Measurements from ENCODE around the gene CAPN3.

The CAPN3 gene

DNA sequence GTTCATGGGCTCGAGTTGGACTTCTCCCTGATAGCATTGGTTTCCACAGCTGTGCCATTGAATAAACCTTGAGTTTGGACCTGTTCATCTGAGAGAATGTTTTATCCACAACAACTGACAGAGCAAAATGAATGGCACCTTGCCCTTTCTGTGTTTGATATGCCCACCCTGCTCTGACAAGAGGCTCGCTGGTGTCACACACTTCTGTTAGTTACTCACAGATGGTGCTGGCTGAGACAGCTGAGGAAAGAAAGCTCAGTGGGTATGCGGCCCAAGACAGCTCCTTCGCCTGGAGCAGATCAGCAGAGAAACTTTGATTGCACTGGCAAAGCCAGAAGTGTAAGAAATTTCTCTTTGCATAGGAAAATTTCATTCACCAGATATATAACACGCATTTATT is 2.5 kb upstream of the CAPN3 start:
- DNase-seq (ENCODE audit: low spot score), result no peak

GRCh38 chr15:42358141-42358540 is 1.2 kb upstream of the CAPN3 start:
- DNase-seq (ENCODE audit: low spot score), result no peak

DNA sequence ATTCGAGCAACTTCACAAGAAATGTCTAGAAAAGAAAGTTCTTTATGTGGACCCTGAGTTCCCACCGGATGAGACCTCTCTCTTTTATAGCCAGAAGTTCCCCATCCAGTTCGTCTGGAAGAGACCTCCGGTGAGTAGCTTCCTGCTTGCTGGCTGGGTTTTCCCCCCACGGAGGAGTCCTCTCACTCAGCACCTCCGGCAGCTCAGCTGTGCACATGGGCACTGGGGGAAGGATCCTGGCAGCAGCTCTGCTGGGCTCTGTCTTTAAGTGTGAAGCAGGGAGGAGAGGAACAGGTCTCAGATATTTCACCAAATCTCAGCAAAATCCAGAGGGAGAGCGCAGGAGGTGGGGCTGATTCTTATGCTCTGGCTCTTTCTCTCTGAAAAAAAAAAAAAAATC is 684 bp downstream of the CAPN3 start:
- DNase-seq (ENCODE audit: low spot score), result no peak

DNA sequence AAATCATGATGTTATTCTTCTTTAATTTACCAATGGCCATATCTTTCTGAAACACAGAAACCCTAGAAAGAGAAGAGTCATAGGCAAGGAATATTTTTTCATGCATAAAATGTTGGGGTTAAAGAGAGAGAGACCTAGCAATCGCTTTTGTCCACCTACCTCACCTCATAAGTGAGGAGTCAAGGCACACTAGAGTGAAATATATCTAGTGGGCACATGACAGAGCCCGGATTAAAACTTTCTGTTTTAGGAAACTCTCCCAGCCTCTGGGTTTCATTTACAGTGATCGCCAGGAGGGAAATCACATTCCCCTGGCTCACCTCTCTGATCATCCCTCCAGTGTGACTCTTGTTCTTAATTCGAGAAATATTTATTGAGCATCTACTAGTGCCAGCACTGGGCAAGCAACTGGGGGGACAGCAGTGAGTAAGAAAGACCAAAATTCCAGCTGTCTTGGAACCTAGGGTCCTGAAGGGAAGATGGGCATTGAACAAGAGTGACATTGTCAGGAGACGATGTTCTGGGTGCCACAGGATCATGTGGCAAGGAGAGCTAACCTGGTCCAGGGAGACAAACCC is 1.3 kb downstream of the CAPN3 start:
- no peak for DNase-seq (ENCODE audit: low spot score)

GRCh38 chr15:42363487-42363886 is 4.2 kb downstream of the CAPN3 start:
- DNase-seq (ENCODE audit: low spot score), result no peak

DNA sequence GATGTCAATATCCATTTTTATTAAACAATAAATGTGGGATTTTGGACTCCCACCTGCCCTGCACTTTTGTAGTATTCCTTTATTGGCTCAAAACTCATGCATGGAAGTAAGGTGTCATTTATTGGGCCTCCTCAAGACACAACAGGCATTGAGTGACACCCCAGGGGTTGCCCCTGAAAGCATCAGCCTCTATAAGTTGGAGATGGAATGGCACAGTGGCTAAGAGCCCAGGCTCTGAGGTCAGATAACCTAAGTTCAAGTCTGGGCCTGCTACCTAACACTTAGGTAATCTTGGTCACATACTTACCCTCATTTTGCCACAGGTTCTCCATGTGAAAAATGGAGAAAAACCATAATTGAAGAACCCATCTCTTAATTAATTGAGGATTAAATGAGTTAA is 4.6 kb downstream of the CAPN3 start:
- DNase-seq (ENCODE audit: low spot score), result no peak

GRCh38 chr15:42364529-42364928 is 5.2 kb downstream of the CAPN3 start:
- no peak for DNase-seq (ENCODE audit: low spot score)

DNA sequence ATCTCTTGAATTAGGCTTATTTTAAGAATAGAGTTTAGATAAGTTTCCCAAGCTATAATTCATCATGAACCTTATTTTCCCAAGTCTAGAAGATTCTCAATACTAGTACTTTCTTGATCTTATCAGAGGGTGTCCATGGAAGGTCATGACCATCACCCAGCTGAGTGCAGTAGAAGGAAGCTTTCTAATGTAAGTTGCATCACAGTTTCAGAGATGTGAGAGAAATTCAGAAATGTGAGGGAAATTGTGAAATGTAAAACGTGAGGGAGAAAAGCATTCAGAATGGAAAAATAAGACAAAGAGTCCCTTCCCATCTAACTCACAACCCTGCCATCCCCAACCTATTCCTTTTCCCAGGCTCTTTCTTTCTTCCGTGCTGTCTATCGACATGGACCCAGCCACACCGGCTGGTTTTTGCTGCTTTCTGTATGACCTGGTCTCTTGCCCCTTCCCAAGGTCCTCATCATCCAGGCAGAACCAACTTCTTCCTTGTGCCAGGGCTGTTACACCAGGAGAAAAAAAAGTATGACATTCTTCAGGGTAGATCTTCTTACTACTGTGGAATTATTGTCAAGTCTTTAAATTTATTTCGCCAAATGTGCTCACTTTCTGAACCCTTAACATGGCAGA is 6.7 kb downstream of the CAPN3 start:
- no peak for DNase-seq (ENCODE audit: low spot score)

DNA sequence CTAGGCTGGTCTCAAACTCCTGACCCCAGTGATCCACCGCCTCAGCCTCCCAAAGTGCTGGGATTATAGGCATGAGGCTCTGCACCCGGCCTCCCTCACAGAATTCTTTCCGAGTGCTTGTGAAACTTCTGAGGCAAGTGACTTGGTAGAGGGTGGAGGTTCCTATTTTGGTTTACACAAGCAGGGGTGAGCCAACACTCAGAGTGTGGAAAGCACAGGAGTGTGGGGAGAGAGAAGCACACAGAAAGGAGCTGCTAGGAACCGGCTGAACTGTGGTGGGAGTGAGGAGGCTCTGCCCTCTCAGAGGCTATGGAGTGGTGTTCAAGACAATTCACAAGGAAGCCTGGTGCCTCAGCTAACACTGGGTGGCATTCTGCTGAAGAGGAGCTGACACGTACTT is 7.7 kb downstream of the CAPN3 start:
- DNase-seq (ENCODE audit: low spot score), result no peak

- DNase-seq (ENCODE audit: low spot score), result no peak
Observed at GRCh38 chr15:42368096-42368495, 8.8 kb downstream of the CAPN3 start.

DNA sequence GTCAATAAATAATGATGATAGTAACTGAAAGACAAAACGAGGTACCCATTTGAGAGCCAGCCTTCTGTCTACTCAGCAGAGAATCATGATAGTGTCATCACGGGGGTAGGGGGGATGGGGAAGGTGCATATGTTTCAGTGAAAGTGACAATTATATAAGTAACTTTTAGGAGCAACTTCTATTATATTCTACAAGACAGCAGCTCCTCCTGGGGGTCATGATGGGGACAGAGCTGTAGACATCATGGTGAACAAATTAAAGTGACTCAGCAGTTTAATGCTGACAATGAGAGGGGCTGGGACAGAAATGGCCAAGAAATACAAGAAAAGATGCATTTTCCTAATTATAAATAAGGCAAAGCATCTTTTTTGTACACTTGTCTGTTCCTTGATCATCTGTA is 11.8 kb downstream of the CAPN3 start:
- no peak for DNase-seq (ENCODE audit: low spot score)

GRCh38 chr15:42373274-42373673 is 14.0 kb downstream of the CAPN3 start:
- no peak for DNase-seq (ENCODE audit: low spot score)

- no peak for DNase-seq (ENCODE audit: low spot score)
Observed at GRCh38 chr15:42373936-42374335, 14.6 kb downstream of the CAPN3 start.

DNA sequence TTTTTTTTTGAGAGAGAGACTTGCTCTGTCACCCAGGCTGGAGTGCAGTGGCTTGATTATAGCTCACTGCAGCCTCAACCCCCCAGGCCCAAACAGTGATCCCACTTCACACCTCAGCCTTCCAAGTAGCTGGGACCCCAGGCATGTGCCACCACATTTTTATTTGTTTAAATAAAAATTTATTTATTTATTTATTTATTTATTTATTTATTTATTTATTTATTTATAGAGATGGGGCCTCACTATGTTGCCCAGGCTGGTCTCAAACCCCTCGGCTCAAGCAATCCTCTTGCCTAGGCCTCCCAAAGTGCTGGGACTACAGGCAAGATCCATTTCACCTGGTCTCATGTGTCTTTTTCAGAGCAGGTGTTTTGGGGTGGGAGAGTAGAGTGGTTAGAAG is 15.5 kb downstream of the CAPN3 start:
- DNase-seq (ENCODE audit: low spot score), result no peak

- DNase-seq (ENCODE audit: low spot score), result no peak
Observed at GRCh38 chr15:42375252-42375651, 16.0 kb downstream of the CAPN3 start.

GRCh38 chr15:42375941-42376340 is 16.6 kb downstream of the CAPN3 start:
- DNase-seq (ENCODE audit: low spot score), result no peak

DNA sequence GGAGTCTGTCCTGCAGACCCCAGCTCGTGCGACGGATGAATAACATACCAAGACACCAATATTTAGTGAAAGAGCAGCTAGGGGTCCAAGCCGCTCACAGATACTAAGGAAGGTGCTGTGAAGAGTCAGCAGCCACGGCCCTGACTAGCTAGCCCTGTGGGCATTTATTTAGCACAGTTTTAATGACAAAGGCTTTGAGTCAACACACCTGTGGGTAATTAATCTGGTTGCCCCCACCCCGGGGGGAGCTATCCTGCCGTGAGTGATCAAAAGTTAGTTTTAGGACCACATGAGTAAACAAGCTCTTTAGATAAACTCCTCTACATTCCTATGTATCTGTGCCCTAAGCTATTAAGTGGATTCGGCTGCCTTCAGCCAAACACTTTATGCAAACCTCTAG is 18.7 kb downstream of the CAPN3 start:
- DNase-seq (ENCODE audit: low spot score), result no peak

DNA sequence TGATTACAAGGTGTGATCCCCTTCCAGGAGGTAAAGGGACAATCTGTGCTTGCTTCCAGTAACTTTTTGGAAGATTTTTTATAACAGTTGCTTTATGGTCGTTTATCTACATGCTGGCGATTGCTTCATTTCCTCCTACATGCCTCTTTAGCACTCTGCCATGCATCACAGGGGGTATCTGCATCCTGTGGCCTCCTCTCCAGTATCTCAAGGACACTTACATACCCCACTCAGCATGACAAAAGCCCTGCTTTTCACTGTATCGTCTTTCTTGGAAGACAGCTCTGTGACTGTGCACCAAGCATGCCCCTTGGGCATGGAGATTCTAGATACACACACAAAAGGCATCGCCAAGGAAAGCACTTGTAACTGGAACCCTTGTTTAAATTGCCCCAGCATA is 25.3 kb downstream of the CAPN3 start:
- no peak for DNase-seq (ENCODE audit: low spot score)

- peak; percentile 61 for DNase-seq (ENCODE audit: low spot score)
Observed at GRCh38 chr15:42385206-42385979, 26.1 kb downstream of the CAPN3 start.

DNA sequence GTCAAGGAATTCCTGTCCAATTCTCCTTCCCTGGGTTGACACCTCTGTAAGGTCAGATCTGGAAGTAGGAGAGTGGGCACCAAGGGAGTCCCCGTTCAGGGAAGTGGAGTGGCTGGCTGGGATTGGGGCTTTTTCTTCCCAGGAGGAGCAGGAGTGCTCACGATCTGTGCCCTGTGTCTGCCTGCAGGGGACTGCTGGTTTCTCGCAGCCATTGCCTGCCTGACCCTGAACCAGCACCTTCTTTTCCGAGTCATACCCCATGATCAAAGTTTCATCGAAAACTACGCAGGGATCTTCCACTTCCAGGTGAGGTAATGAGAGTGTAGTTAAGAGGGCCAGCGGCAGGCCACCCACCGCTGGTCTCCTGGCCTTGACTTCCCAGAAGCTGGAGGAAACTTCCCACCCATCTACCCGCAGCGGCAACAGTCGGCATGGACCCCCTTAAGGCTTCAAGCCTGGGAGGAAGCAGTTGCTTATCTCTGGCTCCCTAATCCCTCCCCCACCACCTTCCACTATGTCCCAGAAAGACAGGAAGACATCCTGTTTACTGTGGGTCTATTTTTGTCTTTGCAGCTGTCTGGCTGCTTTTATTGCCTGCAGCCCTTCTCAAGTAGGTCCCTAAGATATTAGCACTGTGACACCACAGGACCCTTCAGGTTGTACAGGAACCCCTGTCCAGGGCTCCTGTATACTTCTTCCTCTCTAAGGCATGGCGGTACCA is 26.8 kb downstream of the CAPN3 start:
- DNase-seq (ENCODE audit: low spot score), result no peak

DNA sequence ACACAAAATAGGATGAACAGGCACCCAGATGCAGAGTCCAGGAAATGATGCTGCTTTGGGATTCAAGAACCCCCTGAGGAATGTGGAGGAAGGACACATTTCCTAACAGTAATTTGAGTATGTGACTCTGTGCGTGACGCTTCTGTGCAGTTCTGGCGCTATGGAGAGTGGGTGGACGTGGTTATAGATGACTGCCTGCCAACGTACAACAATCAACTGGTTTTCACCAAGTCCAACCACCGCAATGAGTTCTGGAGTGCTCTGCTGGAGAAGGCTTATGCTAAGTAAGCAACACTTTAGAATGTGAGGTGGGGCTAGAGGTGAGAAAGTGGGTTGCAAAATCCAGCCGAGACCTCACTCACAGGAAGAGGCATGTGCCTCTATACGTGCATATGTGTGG is 28.3 kb downstream of the CAPN3 start:
- no peak for DNase-seq (ENCODE audit: low spot score)

DNA sequence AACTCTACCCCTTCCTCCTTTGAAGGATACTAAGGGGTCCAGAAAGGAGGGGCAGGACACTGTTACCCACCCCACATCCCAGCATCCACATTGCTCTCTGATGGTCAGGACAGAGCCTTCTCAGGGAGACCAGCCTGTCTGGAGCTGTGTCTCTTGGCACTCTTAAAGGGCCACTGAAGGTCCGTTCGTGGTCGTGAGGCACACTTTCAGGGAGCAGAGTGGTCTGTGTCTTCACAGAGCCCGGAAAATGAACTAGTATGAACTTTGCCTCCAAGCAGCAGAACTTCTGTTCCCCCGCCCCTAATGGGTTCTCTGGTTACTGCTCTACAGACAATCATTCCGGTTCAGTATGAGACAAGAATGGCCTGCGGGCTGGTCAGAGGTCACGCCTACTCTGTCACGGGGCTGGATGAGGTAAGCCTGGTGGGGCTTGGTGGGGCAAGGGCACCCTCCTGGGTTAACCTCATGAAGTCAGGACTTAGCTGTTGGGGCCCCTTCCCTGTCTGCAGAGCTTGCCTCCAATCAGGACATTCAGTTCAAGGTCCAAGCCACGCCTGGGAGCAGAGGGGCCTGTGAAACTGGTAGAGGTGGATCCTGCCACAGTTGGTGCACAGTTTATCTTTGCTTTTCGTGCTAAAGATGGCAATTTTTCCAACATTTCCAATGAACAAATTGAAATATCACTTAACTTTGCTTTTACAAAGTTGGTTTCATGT is 33.2 kb downstream of the CAPN3 start:
- no peak for DNase-seq (ENCODE audit: low spot score)
